Measurements from ENCODE around the gene AKAP17A. TPM values are rescaled to one million over a fixed set of nuclear protein-coding genes. Genes with fewer than 3 reads are reported as not detected.
A peak's percentile ranks its signal among the peaks of the same experiment; 100 is the strongest.
"Not testable (repeated sequence)": the region's sequence is repeated elsewhere in the genome, so short reads cannot be mapped to it uniquely, and the experiment has no call there.

The AKAP17A gene
- total RNA-seq = 16.5 and 26.7 TPM in 2 replicates

- peak; percentile 70 for DNase-seq (ENCODE audit: low read depth, low spot score)
Measured at GRCh38 chrX:1591102-1591862, at the start of gene AKAP17A. Gene AKAP17A, plus strand, starts transcription at chrX:1591604. Its CDS starts 1,859 bp downstream, at chrX:1593463.

GRCh38 chrX:1542994-1543725 is 48.2 kb upstream of the AKAP17A start:
- no peak for DNase-seq (ENCODE audit: low read depth, low spot score)

- DNase-seq (ENCODE audit: low read depth, low spot score) = no peak
Measured at GRCh38 chrX:1545776-1546408, 45.5 kb upstream of the AKAP17A start.

- no peak for DNase-seq (ENCODE audit: low read depth, low spot score)
Measured at GRCh38 chrX:1546691-1547251, 44.6 kb upstream of the AKAP17A start.

GRCh38 chrX:1551959-1552546 is 39.4 kb upstream of the AKAP17A start:
- no peak for DNase-seq (ENCODE audit: low read depth, low spot score)

- DNase-seq (ENCODE audit: low read depth, low spot score) = no peak
Measured at GRCh38 chrX:1554469-1555210, 36.8 kb upstream of the AKAP17A start.

- DNase-seq (ENCODE audit: low read depth, low spot score) = no peak
Measured at GRCh38 chrX:1555370-1555769, 36.0 kb upstream of the AKAP17A start.

GRCh38 chrX:1557442-1557841 is 34.0 kb upstream of the AKAP17A start:
- not testable (repeated sequence) for DNase-seq (ENCODE audit: low read depth, low spot score)

GRCh38 chrX:1558761-1559468 is 32.5 kb upstream of the AKAP17A start:
- DNase-seq (ENCODE audit: low read depth, low spot score) = no peak

GRCh38 chrX:1561164-1561563 is 30.2 kb upstream of the AKAP17A start:
- DNase-seq (ENCODE audit: low read depth, low spot score) = no peak

GRCh38 chrX:1564077-1564476 is 27.3 kb upstream of the AKAP17A start:
- not testable (repeated sequence) for DNase-seq (ENCODE audit: low read depth, low spot score)

- no peak for DNase-seq (ENCODE audit: low read depth, low spot score)
Measured at GRCh38 chrX:1564750-1565683, 26.4 kb upstream of the AKAP17A start.

- DNase-seq (ENCODE audit: low read depth, low spot score) = not testable (repeated sequence)
Measured at GRCh38 chrX:1574181-1574580, 17.2 kb upstream of the AKAP17A start.

- no peak for DNase-seq (ENCODE audit: low read depth, low spot score)
Measured at GRCh38 chrX:1576201-1576992, 15.0 kb upstream of the AKAP17A start.

GRCh38 chrX:1577845-1578244 is 13.6 kb upstream of the AKAP17A start:
- no peak for DNase-seq (ENCODE audit: low read depth, low spot score)

- no peak for DNase-seq (ENCODE audit: low read depth, low spot score)
Measured at GRCh38 chrX:1578511-1579173, 12.8 kb upstream of the AKAP17A start.

- DNase-seq (ENCODE audit: low read depth, low spot score) = no peak
Measured at GRCh38 chrX:1581132-1581531, 10.3 kb upstream of the AKAP17A start.
